HL-60 (cell line): ENCODE data around the gene DPEP2.

ENCODE experiments used
- CTCF ChIP-seq: IDR thresholded peaks from one replicate; pipeline ENCODE4 v1.5.1; 2011; ENCODE audit warnings: low read length, control low read depth, inconsistent platforms; ENCODE audit not compliant: insufficient read depth
- POLR2AphosphoS5 ChIP-seq: IDR thresholded peaks from 2 replicates; pipeline ENCODE4 v1.6.1; 2012; ENCODE audit warnings: low read depth
- REST ChIP-seq: IDR thresholded peaks from 2 replicates; pipeline ENCODE4 v1.6.1; 2012; ENCODE audit warnings: low read depth; ENCODE audit not compliant: insufficient replicate concordance

GRCh38 chr16:68033101-68033500 is 33.8 kb upstream of the DPEP2 start:
- no peak for TF ChIP-seq CTCF
- no peak for TF ChIP-seq POLR2AphosphoS5
- no peak for TF ChIP-seq REST
